Vagina (tissue), 2 donors: ENCODE data around the gene PLPPR2. TPM values are rescaled to one million over a fixed set of nuclear protein-coding genes. Genes with fewer than 3 reads are reported as not detected.

ENCODE experiments used
- DNase-seq, 2 donors: peaks; one replicate each; pipeline ENCODE4 v3.0.0-alpha.2; 2017; ENCODE audit errors: extremely low spot score in 2 of 2
- H3K27ac ChIP-seq: fragments of 200-600 bp; sonication (generic); one replicate; pipeline ENCODE4 v1.5.1; 2019
- H3K27me3 ChIP-seq: fragments of 200-600 bp; sonication (generic); one replicate; pipeline ENCODE4 v1.5.1; 2019
- H3K36me3 ChIP-seq, 2 donors: fragments of 200-600 bp; sonication (generic); one replicate each; pipeline ENCODE4 v1.5.1; 2017 to 2019
- H3K4me1 ChIP-seq: fragments of 200-600 bp; sonication (generic); one replicate; pipeline ENCODE4 v1.5.1; 2019
- H3K4me3 ChIP-seq, 2 donors: fragments of 200-600 bp; sonication (generic); 1 replicate in 1 of 2; 2 replicates in 1 of 2; pipeline ENCODE4 v1.5.1; 2016 to 2019
- H3K9me3 ChIP-seq: fragments of 200-600 bp; sonication (generic); one replicate; pipeline ENCODE4 v1.5.1; 2019
- CTCF ChIP-seq, 3 experiments: fragments of 450-650 bp in 2 of 3; fragments of 200-600 bp in 1 of 3; sonication (generic) in 1 of 3; IDR thresholded peaks; one replicate each; pipeline ENCODE4 v1.5.1; 2017 to 2019; ENCODE audit warnings: antibody characterized with exemption in 3 of 3, mild to moderate bottlenecking in 2 of 3, moderate library complexity in 2 of 3
- POLR2A ChIP-seq, 2 donors: fragments of 450-650 bp; IDR thresholded peaks; one replicate each; pipeline ENCODE4 v1.6.1; 2017; ENCODE audit warnings: antibody characterized with exemption in 2 of 2, mild to moderate bottlenecking in 2 of 2, moderate library complexity in 2 of 2
- POLR2AphosphoS5 ChIP-seq, 2 donors: sonication (generic); formaldehyde crosslinking; IDR thresholded peaks; one replicate each; pipeline ENCODE4 v1.9.0; 2017; ENCODE audit warnings: antibody characterized with exemption in 2 of 2, mild to moderate bottlenecking in 2 of 2, low read depth in 1 of 2; ENCODE audit not compliant: insufficient read depth in 1 of 2
- intact Hi-C: fragments of 100-400 bp; cut with DNase I; formaldehyde crosslinking; loops from one replicate; pipeline ENCODE4 v1.15.1; 2023
- total RNA-seq: library from RNA; depleted of rRNA; stranded (reverse); fragments of >200 nt; gene quantifications from one replicate; pipeline ENCODE4 v1.2.3, GENCODE V29; 2016

PLPPR2 gene
- total RNA-seq, 1 donor from 2014 or later: 16.5 TPM

GRCh38 chr19:11390359-11390758 lies 35.1 kb downstream of the PLPPR2 start:
- no peaks in the 10 kb centered on the region for H3K27me3 ChIP-seq
- no peak overlapping the region for H3K4me3 ChIP-seq
- TF ChIP-seq POLR2A (IDR thresholded peaks at IDR 0.05) (no peak), POLR2AphosphoS5 (IDR thresholded peaks at IDR 0.05; ENCODE audit: insufficient read depth in 1 of 2, low read depth in 1 of 2) (no peak), CTCF (IDR thresholded peaks at IDR 0.05) (no peak)
- H3K27ac ChIP-seq: no peak overlapping the region
- no peaks in the 10 kb centered on the region for H3K4me1 ChIP-seq
- DNase-seq: no peak
- no peaks in the 10 kb centered on the region for H3K9me3 ChIP-seq
- intact Hi-C loops: no loop called here
- H3K36me3 ChIP-seq: no peaks in the 10 kb centered on the region

- no peak for DNase-seq
- H3K4me3 ChIP-seq: no peak overlapping the region
- H3K27ac ChIP-seq: no peak overlapping the region
- no peaks in the 10 kb centered on the region for H3K9me3 ChIP-seq
- intact Hi-C loops: no loop called here
- H3K36me3 ChIP-seq: no peaks in the 10 kb centered on the region
- no peaks in the 10 kb centered on the region for H3K27me3 ChIP-seq
- no peaks in the 10 kb centered on the region for H3K4me1 ChIP-seq
- TF ChIP-seq CTCF (IDR thresholded peaks at IDR 0.05) (no peak), POLR2A (IDR thresholded peaks at IDR 0.05) (no peak), POLR2AphosphoS5 (IDR thresholded peaks at IDR 0.05; ENCODE audit: insufficient read depth in 1 of 2, low read depth in 1 of 2) (no peak)
Observed at GRCh38 chr19:11390933-11391680, 35.9 kb downstream of the PLPPR2 start.

DNA sequence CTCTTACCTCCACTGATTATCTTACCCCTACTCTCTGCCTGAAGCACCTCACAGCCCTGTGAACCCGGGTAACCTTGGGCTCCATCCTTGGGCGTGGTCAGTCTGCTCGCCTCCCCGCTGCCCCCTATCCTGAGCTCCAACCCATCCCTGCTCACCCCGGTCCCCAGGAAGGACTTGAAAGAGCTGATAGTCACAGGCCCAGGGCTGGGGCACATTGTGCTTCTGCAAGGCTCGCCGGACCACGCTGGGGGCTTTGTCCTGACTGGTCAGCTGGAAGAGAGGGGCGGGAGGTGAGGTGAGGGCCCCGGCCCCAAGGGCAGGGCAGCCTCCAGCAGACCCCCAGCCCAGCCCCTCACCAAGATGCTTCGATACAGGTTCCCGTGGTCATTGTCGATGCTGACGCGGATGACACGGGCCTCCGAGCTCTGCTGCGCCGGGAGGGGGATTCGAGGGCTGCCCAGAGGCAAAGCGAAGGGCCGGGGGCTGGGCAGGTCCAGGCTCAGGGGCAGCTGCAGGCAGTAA lies 41.9 kb downstream of the PLPPR2 start:
- H3K9me3 ChIP-seq: no peaks in the 10 kb centered on the region
- H3K4me3 ChIP-seq: no peak overlapping the region
- H3K27ac ChIP-seq: no peak overlapping the region
- no peaks in the 10 kb centered on the region for H3K4me1 ChIP-seq
- H3K27me3 ChIP-seq: no peaks in the 10 kb centered on the region
- DNase-seq: no peak
- peaks cover 0 to 4% of the 10 kb centered on the region in 2 donors for H3K36me3 ChIP-seq
- no peak for TF ChIP-seq CTCF (IDR thresholded peaks at IDR 0.05)
- intact Hi-C loops: no loop called here

DNA sequence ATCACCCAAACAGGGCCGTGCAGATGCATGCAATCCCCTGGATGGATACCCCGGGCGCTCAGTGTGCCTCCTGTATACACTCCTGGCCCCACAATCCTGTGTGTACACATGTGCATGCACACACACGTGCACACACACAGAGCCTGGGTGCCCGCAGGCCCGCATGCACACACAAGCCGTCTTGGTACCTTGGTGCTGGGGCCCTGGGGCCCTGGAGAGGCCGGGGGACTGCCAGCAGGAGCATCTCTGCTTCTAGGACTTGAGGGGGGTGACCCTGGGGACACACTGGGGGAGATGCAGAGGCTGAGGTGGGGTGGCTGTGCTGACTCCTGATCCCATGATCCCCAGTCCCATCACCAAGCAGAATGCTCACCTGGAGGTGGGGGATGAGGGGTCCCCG lies 44.4 kb downstream of the PLPPR2 start:
- DNase-seq: no peak
- no peaks in the 10 kb centered on the region for H3K27me3 ChIP-seq
- no peaks in the 10 kb centered on the region for H3K9me3 ChIP-seq
- H3K36me3 ChIP-seq: peaks cover 0 to 4% of the 10 kb centered on the region in 2 donors
- no peak overlapping the region for H3K27ac ChIP-seq
- H3K4me3 ChIP-seq: no peak overlapping the region
- H3K4me1 ChIP-seq: no peaks in the 10 kb centered on the region
- TF ChIP-seq CTCF (IDR thresholded peaks at IDR 0.05): no peak
- TF ChIP-seq POLR2AphosphoS5 (IDR thresholded peaks at IDR 0.05; ENCODE audit: insufficient read depth in 1 of 2, low read depth in 1 of 2): no peak
- TF ChIP-seq POLR2A (IDR thresholded peaks at IDR 0.05): no peak
- intact Hi-C loops: no loop called here

- Histone ChIP-seq H3K4me3 (no peak overlapping the region), H3K27me3 (no peaks in the 10 kb centered on the region), H3K4me1 (no peaks in the 10 kb centered on the region), H3K36me3 (peaks cover 0 to 4% of the 10 kb centered on the region in 2 donors), H3K9me3 (no peaks in the 10 kb centered on the region), H3K27ac (no peak overlapping the region)
- intact Hi-C loops: no loop called here
- no peak for TF ChIP-seq POLR2AphosphoS5 (IDR thresholded peaks at IDR 0.05; ENCODE audit: insufficient read depth in 1 of 2, low read depth in 1 of 2)
- no peak for TF ChIP-seq POLR2A (IDR thresholded peaks at IDR 0.05)
- no peak for TF ChIP-seq CTCF (IDR thresholded peaks at IDR 0.05)
- no peak for DNase-seq
Observed at GRCh38 chr19:11400798-11401197, 45.6 kb downstream of the PLPPR2 start.
